Measurements from ENCODE around the gene HHLA2. TPM values are rescaled to one million over a fixed set of nuclear protein-coding genes. Genes with fewer than 3 reads are reported as not detected.
A peak's percentile ranks its signal among the peaks of the same experiment; 100 is the strongest.

Gene HHLA2
- total RNA-seq, 2 donors from 2014 or later: 0.82 to 2.6 TPM

- Histone ChIP-seq H3K27me3 (replicated peaks; ENCODE audit: insufficient read depth) (no peaks in the 10 kb centered on the region), H3K4me3 (no peak overlapping the region), H3K9me3 (no peaks in the 10 kb centered on the region), H3K36me3 (no peaks in the 10 kb centered on the region), H3K4me1 (replicated peaks) (peaks cover 15% of the 10 kb centered on the region), H3K27ac (peak overlapping the region; percentile 40 to 79)
- 75% methylated on average over 4 of the region's 4 CpGs for WGBS
- intact Hi-C loops (cut with DNase I): no loop called here
- TF ChIP-seq POLR2A (IDR thresholded peaks at IDR 0.05): no peak
- TF ChIP-seq CTCF (IDR thresholded peaks at IDR 0.05): no peak
- no peak for TF ChIP-seq POLR2AphosphoS5 (IDR thresholded peaks at IDR 0.05)
- no peak for DNase-seq (ENCODE audit: low spot score)
These were observed 107.5 kb downstream of the HHLA2 start for GRCh38 chr3:108403686-108404345.

- intact Hi-C loops (cut with DNase I): no loop called here
- 21% methylated on average over 2 of the region's 2 CpGs for WGBS
- peak overlapping the region; percentile 40 to 79 for H3K27ac ChIP-seq
- H3K27me3 ChIP-seq (replicated peaks; ENCODE audit: insufficient read depth): no peaks in the 10 kb centered on the region
- no peak for DNase-seq (ENCODE audit: low spot score)
- H3K4me3 ChIP-seq: no peak overlapping the region
- peaks cover 19% of the 10 kb centered on the region for H3K4me1 ChIP-seq (replicated peaks)
- no peaks in the 10 kb centered on the region for H3K9me3 ChIP-seq
- H3K36me3 ChIP-seq: no peaks in the 10 kb centered on the region
- TF ChIP-seq POLR2AphosphoS5 (IDR thresholded peaks at IDR 0.05): no peak
- TF ChIP-seq CTCF (IDR thresholded peaks at IDR 0.05): no peak
- TF ChIP-seq POLR2A (IDR thresholded peaks at IDR 0.05): no peak
These were observed 108.0 kb downstream of the HHLA2 start for GRCh38 chr3:108404368-108404767.

GRCh38 chr3:108406063-108406660, 109.8 kb downstream of the HHLA2 start:
- peaks cover 31% of the 10 kb centered on the region for H3K4me1 ChIP-seq (replicated peaks)
- no peak for DNase-seq (ENCODE audit: low spot score)
- TF ChIP-seq POLR2AphosphoS5 (IDR thresholded peaks at IDR 0.05): no peak
- TF ChIP-seq POLR2A (IDR thresholded peaks at IDR 0.05): no peak
- 40% methylated on average over 3 of the region's 3 CpGs for WGBS
- H3K9me3 ChIP-seq: no peaks in the 10 kb centered on the region
- H3K36me3 ChIP-seq: no peaks in the 10 kb centered on the region
- peak overlapping the region in 1 of 2 donors; percentile 79 for H3K27ac ChIP-seq
- no peaks in the 10 kb centered on the region for H3K27me3 ChIP-seq (replicated peaks; ENCODE audit: insufficient read depth)
- no peak overlapping the region for H3K4me3 ChIP-seq
- intact Hi-C loops (cut with DNase I): loop anchor here (5.0 kb wide), 1 partner anchor 469 kb away; no protein-coding TSS in a partner anchor

- intact Hi-C loops (cut with DNase I): loop anchor here (5.0 kb wide), 1 partner anchor 469 kb away; no protein-coding TSS in a partner anchor
- TF ChIP-seq POLR2AphosphoS5 (IDR thresholded peaks at IDR 0.05) (peak; percentile 83), CTCF (IDR thresholded peaks at IDR 0.05) (peak in 3 of 4 experiments; percentile 75 to 91 (median 87)), POLR2A (IDR thresholded peaks at IDR 0.05) (no peak)
- WGBS: 8% methylated on average over 7 of the region's 7 CpGs
- Histone ChIP-seq H3K27ac (peak overlapping the region; percentile 68 to 79), H3K4me1 (replicated peaks) (peaks cover 35% of the 10 kb centered on the region), H3K9me3 (no peaks in the 10 kb centered on the region), H3K4me3 (no peak overlapping the region), H3K27me3 (replicated peaks; ENCODE audit: insufficient read depth) (no peaks in the 10 kb centered on the region), H3K36me3 (no peaks in the 10 kb centered on the region)
- DNase-seq (ENCODE audit: low spot score): peak; percentile 81
These were observed 110.4 kb downstream of the HHLA2 start for GRCh38 chr3:108406661-108407206.

GRCh38 chr3:108407886-108408285, 111.5 kb downstream of the HHLA2 start:
- Histone ChIP-seq H3K4me1 (replicated peaks) (peaks cover 40% of the 10 kb centered on the region), H3K4me3 (no peak overlapping the region), H3K27ac (peak overlapping the region; percentile 68 to 79), H3K9me3 (no peaks in the 10 kb centered on the region), H3K36me3 (no peaks in the 10 kb centered on the region), H3K27me3 (replicated peaks; ENCODE audit: insufficient read depth) (no peaks in the 10 kb centered on the region)
- TF ChIP-seq CTCF (IDR thresholded peaks at IDR 0.05) (no peak), POLR2AphosphoS5 (IDR thresholded peaks at IDR 0.05) (no peak), POLR2A (IDR thresholded peaks at IDR 0.05) (no peak)
- intact Hi-C loops (cut with DNase I): loop anchor here (5.0 kb wide), 1 partner anchor 471 kb away; no protein-coding TSS in a partner anchor
- no peak for DNase-seq (ENCODE audit: low spot score)
- WGBS: 38% methylated on average over 3 of the region's 3 CpGs

Data from prostate gland (tissue), 2 donors.